Measurements from ENCODE around the gene MCTP1. TPM values are rescaled to one million over a fixed set of nuclear protein-coding genes. Genes with fewer than 3 reads are reported as not detected.

The MCTP1 gene
- total RNA-seq, 4 donors from 2014 or later = 3.3 to 31.4 (median 13.4) TPM

- Histone ChIP-seq H3K27me3 (no peaks in the 10 kb centered on the region), H3K4me3 (no peak overlapping the region), H3K4me1 (no peaks in the 10 kb centered on the region), H3K36me3 (no peaks in the 10 kb centered on the region), H3K9me3 (no peaks in the 10 kb centered on the region), H3K27ac (no peak overlapping the region)
- TF ChIP-seq POLR2A (IDR thresholded peaks at IDR 0.05) = no peak
- no peak for TF ChIP-seq POLR2AphosphoS5 (IDR thresholded peaks at IDR 0.05)
- TF ChIP-seq EP300 (IDR thresholded peaks at IDR 0.05; ENCODE audit: low read depth) = no peak
- TF ChIP-seq CTCF (IDR thresholded peaks at IDR 0.05) = no peak
- 82 to 83% methylated on average over 4 of the region's 4 CpGs for WGBS, 2 donors (ENCODE audit: low coverage in 1 of 2)
- intact Hi-C loops (cut with DNase I; ENCODE audit: low total_unique reads) = no loop called here
- no peak for DNase-seq
- in situ Hi-C loops (cut with MboI; ENCODE audit: low pct_ligation_motif_present in 1 of 4, low pct_unique_long_range_greater_than_20kb in 1 of 4, low sequenced_read_pairs in 3 of 4) = no loop called here
Measured at GRCh38 chr5:95184924-95185323, 100.0 kb downstream of the MCTP1 start.

- 63 to 67% methylated on average over 2 to 3 of the region's 3 CpGs for WGBS, 2 donors (ENCODE audit: low coverage in 1 of 2)
- Histone ChIP-seq H3K4me3 (no peak overlapping the region), H3K27ac (no peak overlapping the region), H3K36me3 (no peaks in the 10 kb centered on the region), H3K4me1 (no peaks in the 10 kb centered on the region), H3K9me3 (no peaks in the 10 kb centered on the region), H3K27me3 (no peaks in the 10 kb centered on the region)
- intact Hi-C loops (cut with DNase I; ENCODE audit: low total_unique reads) = no loop called here
- in situ Hi-C loops (cut with MboI; ENCODE audit: low pct_ligation_motif_present in 1 of 4, low pct_unique_long_range_greater_than_20kb in 1 of 4, low sequenced_read_pairs in 3 of 4) = no loop called here
- DNase-seq = no peak
- no peak for TF ChIP-seq CTCF (IDR thresholded peaks at IDR 0.05)
Measured at GRCh38 chr5:95181644-95182043, 103.2 kb downstream of the MCTP1 start.

GRCh38 chr5:95178046-95178651 lies 106.7 kb downstream of the MCTP1 start:
- WGBS, 2 donors (ENCODE audit: low coverage in 1 of 2) = 38 to 62% methylated on average over 2 to 4 of the region's 4 CpGs

GRCh38 chr5:95177456-95177855 lies 107.4 kb downstream of the MCTP1 start:
- no peaks in the 10 kb centered on the region for H3K27me3 ChIP-seq
- TF ChIP-seq POLR2AphosphoS5 (IDR thresholded peaks at IDR 0.05) (no peak), EP300 (IDR thresholded peaks at IDR 0.05; ENCODE audit: low read depth) (no peak), CTCF (IDR thresholded peaks at IDR 0.05) (no peak), POLR2A (IDR thresholded peaks at IDR 0.05) (no peak)
- in situ Hi-C loops (cut with MboI; ENCODE audit: low pct_ligation_motif_present in 1 of 4, low pct_unique_long_range_greater_than_20kb in 1 of 4, low sequenced_read_pairs in 3 of 4) (no loop called here), intact Hi-C loops (cut with DNase I; ENCODE audit: low total_unique reads) (no loop called here)
- no peak for DNase-seq
- H3K4me1 ChIP-seq = no peaks in the 10 kb centered on the region
- no peak overlapping the region for H3K27ac ChIP-seq
- H3K4me3 ChIP-seq = no peak overlapping the region
- no peaks in the 10 kb centered on the region for H3K36me3 ChIP-seq
- H3K9me3 ChIP-seq = no peaks in the 10 kb centered on the region
- 58 to 60% methylated on average over 4 of the region's 4 CpGs for WGBS, 2 donors (ENCODE audit: low coverage in 1 of 2)

More at GRCh38 chr5:95178046-95178651, 106.7 kb downstream of the MCTP1 start:
- in situ Hi-C loops (cut with MboI; ENCODE audit: low pct_ligation_motif_present in 1 of 4, low pct_unique_long_range_greater_than_20kb in 1 of 4, low sequenced_read_pairs in 3 of 4) = no loop called here
- Histone ChIP-seq H3K36me3 (no peaks in the 10 kb centered on the region), H3K27ac (no peak overlapping the region), H3K4me3 (no peak overlapping the region), H3K9me3 (no peaks in the 10 kb centered on the region), H3K27me3 (no peaks in the 10 kb centered on the region), H3K4me1 (no peaks in the 10 kb centered on the region)
- DNase-seq = no peak
- intact Hi-C loops (cut with DNase I; ENCODE audit: low total_unique reads) = no loop called here
- no peak for TF ChIP-seq POLR2AphosphoS5 (IDR thresholded peaks at IDR 0.05)
- no peak for TF ChIP-seq EP300 (IDR thresholded peaks at IDR 0.05; ENCODE audit: low read depth)
- no peak for TF ChIP-seq POLR2A (IDR thresholded peaks at IDR 0.05)
- no peak for TF ChIP-seq CTCF (IDR thresholded peaks at IDR 0.05)

Measured in transverse colon (tissue), 4 donors.